GM19452 (cell line): Measurements from ENCODE around the gene PADI6.
A peak's percentile ranks its signal among the peaks of the same experiment; 100 is the strongest.

Experiments used
- ATAC-seq: cut with Tn5 transposase; IDR thresholded peaks from one replicate; pipeline ENCODE4 v1.9.1; 2021; ENCODE audit not compliant: unreplicated experiment

PADI6 gene

DNA sequence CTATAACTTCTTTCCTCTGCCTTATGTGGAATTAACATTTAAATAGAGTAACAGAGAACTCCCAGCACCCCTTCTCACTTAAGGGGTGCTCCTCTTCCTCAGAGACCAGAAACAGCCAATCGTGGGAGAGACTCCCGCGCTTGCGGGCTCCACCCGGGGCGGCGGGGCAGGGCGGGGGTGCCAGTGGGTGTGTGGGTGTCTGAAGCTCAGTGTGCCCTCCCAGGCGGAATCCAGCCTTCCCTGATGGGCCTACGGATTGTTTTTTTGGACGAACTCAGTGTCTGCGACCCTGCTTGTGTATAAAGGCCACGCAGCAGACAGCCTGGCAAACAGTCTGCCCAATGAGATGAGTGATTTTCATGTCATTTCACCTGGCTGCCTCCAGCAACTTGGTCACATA lies 61.3 kb downstream of the PADI6 start:
- no peak for ATAC-seq

DNA sequence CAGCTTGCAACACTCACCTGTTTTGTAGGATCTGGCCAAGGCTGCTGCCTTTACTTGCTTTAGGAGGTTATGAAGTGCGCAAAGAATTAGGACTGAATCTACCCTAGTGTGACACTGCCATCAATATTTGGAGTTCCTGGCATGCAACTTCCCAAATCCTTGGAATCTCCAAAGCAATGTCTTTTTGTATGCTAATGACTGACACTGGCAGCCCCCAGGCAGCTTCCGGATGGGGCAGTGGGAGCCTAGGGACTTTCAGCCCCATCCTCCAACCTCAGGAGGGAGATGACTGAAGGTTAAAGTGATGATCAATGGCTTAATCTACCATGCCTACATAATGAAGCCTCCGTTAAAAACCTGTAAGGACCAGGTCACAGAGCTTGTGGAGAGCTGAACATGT lies 62.0 kb downstream of the PADI6 start:
- no peak for ATAC-seq

- no peak for ATAC-seq
Measured at GRCh38 chr1:17434601-17435000, 62.6 kb downstream of the PADI6 start.

- ATAC-seq = no peak
Measured at GRCh38 chr1:17436380-17437174, 64.6 kb downstream of the PADI6 start.

GRCh38 chr1:17437260-17437579 lies 65.2 kb downstream of the PADI6 start:
- ATAC-seq = no peak

DNA sequence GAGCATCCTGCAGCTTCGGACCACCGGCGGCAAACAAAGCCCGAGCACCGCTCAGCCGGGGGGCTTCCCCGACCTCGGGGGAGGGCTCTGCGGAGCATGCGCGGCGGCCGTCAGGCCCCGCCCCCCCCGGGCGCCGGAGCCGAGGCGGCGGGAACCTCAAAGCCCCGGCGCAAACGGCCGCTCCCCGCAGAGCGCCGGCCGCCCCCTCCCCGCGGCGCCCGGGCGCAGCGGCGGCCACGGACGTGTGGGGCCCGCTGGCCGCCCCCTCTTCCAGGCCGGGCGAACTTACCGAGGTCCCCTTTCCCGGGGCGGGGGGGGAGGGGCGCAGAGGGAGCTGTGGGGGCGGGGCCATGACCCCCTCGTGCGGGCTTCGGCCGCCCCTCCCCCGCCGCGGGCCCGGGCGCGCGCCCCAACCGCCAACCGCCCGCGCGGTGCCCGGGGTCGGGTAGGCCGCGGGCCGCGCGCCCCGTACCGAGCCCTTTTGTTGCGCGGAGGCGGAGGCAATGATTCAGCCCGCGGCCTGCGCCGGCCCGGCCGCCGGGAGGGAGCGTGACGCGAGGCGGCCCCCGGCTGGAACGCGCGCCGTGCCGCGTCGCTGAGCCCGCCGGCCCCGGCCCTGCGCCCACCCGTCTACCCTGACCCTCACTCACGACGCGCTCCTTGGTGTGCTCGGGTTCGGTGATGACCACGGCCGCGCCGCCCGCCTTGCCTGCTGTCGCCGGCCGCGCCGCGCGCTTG lies 65.8 kb downstream of the PADI6 start:
- ATAC-seq = no peak

GRCh38 chr1:17438318-17439249 lies 66.6 kb downstream of the PADI6 start:
- ATAC-seq = no peak

DNA sequence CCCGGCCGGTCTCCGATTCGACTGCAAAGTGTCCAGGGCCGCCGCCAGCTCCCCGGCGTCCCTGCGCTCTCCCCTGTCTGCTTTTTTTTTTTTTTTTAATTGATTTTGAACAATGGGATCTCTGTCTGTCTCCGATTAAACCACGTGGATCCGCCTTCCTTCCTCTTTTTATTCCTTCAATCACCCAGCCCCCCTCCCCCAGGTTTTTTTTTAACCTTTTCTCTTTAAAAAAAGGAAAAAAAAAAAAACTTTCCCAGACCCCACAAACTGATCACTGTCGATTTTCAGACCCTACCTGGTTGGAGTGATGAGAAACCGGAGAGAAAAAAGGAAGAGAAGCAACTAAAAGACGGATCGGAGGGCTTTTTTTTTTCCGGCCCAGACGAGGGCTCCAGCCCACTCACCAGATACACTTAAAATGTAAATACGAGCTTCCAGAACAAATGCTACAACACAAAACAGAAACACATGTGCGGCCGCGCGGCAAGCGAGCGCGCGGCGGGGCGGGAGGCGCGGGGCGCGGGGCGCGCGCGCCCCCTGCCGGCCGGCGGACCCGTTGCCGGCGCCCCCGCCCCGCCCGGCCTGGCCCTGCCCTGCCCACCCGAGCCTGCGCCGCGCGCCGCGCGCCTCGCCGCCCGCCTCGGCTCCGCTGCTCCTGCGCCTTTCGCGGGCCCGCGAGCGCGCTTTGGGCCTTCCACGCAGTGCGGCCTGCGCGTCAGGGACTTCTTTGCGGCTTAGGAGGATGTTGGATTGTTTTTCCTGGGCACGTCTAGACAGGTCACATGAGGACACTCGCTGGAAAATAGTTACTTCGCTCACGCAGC lies 67.5 kb downstream of the PADI6 start, which contains the start of gene RCC2:
RCC2 (minus strand) TSS at position 428 of the 824 bp plus-strand sequence. CDS start 1,163 bp downstream, outside the sequence.
- ATAC-seq = peak; percentile 46

- no peak for ATAC-seq
Measured at GRCh38 chr1:17440074-17440826, 68.3 kb downstream of the PADI6 start.

DNA sequence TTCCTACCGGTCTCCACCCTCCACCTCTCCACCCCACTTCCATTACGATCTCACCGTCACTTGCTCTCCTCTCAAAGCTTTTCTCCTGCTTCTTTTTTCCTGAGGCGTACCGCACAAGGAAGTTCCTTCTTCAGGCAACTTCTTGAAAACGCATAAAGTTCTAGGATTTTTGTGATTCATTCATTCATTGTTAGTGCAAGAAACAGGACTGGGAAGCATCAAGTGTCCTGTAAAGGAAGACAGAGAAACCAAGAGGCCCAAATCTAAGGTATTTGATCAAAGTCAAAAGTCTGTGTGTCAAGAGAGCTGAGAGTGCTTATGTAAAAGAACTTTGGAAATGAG lies 68.8 kb downstream of the PADI6 start:
- no peak for ATAC-seq

GRCh38 chr1:17441265-17441992 lies 69.4 kb downstream of the PADI6 start:
- ATAC-seq = no peak

- ATAC-seq = no peak
Measured at GRCh38 chr1:17441993-17442357, 70.0 kb downstream of the PADI6 start.

- no peak for ATAC-seq
Measured at GRCh38 chr1:17442841-17443240, 70.8 kb downstream of the PADI6 start.

GRCh38 chr1:17447501-17447992 lies 75.6 kb downstream of the PADI6 start:
- ATAC-seq = no peak
